Upper lobe of left lung (tissue), 6 donors: ENCODE results near the gene KRTAP9-7. TPM values are rescaled to one million over a fixed set of nuclear protein-coding genes. Genes with fewer than 3 reads are reported as not detected.

ENCODE experiments used
- ATAC-seq, 2 donors: fragments of 200-7000 bp; cut with Tn5 transposase; one replicate each; pipeline ENCODE4 v1.9.1; 2022; ENCODE audit warnings: mild to moderate bottlenecking in 2 of 2, moderate library complexity in 2 of 2; ENCODE audit not compliant: low FRiP score in 2 of 2
- DNase-seq, 2 donors: peaks; one replicate each; pipeline ENCODE4 v3.0.0-alpha.2; 2019 to 2020
- H3K27ac ChIP-seq, 4 donors: fragments of 200-600 bp; sonication (generic); one replicate each; pipeline ENCODE4 v1.5.1; 2016 to 2019
- H3K27me3 ChIP-seq, 4 donors: fragments of 200-600 bp; sonication (generic); one replicate each; pipeline ENCODE4 v1.5.1; 2017 to 2019
- H3K36me3 ChIP-seq, 4 donors: fragments of 200-600 bp; sonication (generic); one replicate each; pipeline ENCODE4 v1.5.1; 2016 to 2019
- H3K4me1 ChIP-seq, 4 donors: fragments of 200-600 bp; sonication (generic); one replicate each; pipeline ENCODE4 v1.5.1; 2018 to 2019
- H3K4me3 ChIP-seq, 4 donors: fragments of 200-600 bp; sonication (generic); one replicate each; pipeline ENCODE4 v1.5.1; 2017 to 2019; ENCODE audit warnings: mild to moderate bottlenecking in 2 of 4, moderate library complexity in 1 of 4
- H3K9me3 ChIP-seq, 4 donors: fragments of 200-600 bp; sonication (generic); one replicate each; pipeline ENCODE4 v1.5.1; 2018 to 2019
- EP300 ChIP-seq, 4 donors: sonication (generic); formaldehyde crosslinking; IDR thresholded peaks; one replicate each; pipeline ENCODE4 v1.5.1; 2017; ENCODE audit warnings: antibody characterized with exemption in 4 of 4, control low read depth in 2 of 4
- POLR2A ChIP-seq, 4 donors: fragments of 450-650 bp; IDR thresholded peaks; one replicate each; pipeline ENCODE4 v1.5.1; 2016 to 2017; ENCODE audit warnings: antibody characterized with exemption in 4 of 4, mild to moderate bottlenecking in 2 of 4
- POLR2AphosphoS5 ChIP-seq, 2 donors: sonication (generic); formaldehyde crosslinking; IDR thresholded peaks; one replicate each; pipeline ENCODE4 v1.5.1; 2017; ENCODE audit warnings: antibody characterized with exemption in 2 of 2
- WGBS, 2 donors: methylation state at CpG; one replicate each; pipeline ENCODE4 v1.1.5; 2017 to 2018; 5-methylcytosine and 5-hydroxymethylcytosine counted together
- total RNA-seq, 6 donors: library from RNA; depleted of rRNA in 4 of 6; stranded (reverse); fragments of >200 nt in 4 of 6; gene quantifications; one replicate each; pipeline versions ENCODE4 v1.1.0 to v1.2.1, GENCODE V29; 2016 to 2021
- TF ChIP-seq, protein P1 (sequence below), 6 experiments: fragments of 450-650 bp in 4 of 6; fragments of 200-600 bp in 2 of 6; sonication (generic) in 2 of 6; IDR thresholded peaks; one replicate each; pipeline ENCODE4 v1.5.1; 2016 to 2019; ENCODE audit warnings: antibody characterized with exemption in 6 of 6
- donor health status: DM: no; HTN: no; CAD: no; lungs with moderate emphysema.
- donor health status: DM: no; HTN: yes; CAD: no; lungs with severe emphysema.

Gene KRTAP9-7
- total RNA-seq, 6 donors from 2014 or later, result not detected

DNA sequence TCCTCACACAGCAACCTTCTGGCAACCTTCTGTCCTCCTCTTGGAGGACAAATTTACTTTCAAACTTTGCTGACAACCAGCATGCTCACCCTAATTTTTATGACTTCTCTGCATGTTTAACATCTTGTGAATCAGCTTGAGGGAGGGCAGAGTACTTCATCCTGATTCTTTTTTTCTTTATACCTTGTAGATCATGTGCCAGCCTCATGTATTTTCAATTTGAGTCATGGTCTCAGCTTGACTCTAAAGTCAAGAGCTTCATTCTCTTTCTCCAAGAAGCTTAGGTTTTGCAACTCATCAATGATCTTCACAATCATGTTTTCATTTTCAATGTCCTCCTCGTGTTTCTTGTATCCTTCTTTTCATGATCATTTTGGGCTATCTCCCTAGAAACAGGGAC lies 3.6 kb upstream of the KRTAP9-7 start:
- no peak for ATAC-seq
- Histone ChIP-seq H3K4me3 (no peak overlapping the region), H3K9me3 (no peaks in the 10 kb centered on the region), H3K36me3 (no peaks in the 10 kb centered on the region), H3K27me3 (no peaks in the 10 kb centered on the region), H3K27ac (no peak overlapping the region), H3K4me1 (no peaks in the 10 kb centered on the region)
- no peak for DNase-seq
- 42% methylated on average over 1 of the region's 1 CpG; no CpG with 5 or more reads in 1 of the 2 donors for WGBS, 2 donors
- TF ChIP-seq POLR2A (IDR thresholded peaks at IDR 0.05) (no peak), POLR2AphosphoS5 (IDR thresholded peaks at IDR 0.05) (no peak), EP300 (IDR thresholded peaks at IDR 0.05) (no peak)
- TF ChIP-seq, protein P1, sequence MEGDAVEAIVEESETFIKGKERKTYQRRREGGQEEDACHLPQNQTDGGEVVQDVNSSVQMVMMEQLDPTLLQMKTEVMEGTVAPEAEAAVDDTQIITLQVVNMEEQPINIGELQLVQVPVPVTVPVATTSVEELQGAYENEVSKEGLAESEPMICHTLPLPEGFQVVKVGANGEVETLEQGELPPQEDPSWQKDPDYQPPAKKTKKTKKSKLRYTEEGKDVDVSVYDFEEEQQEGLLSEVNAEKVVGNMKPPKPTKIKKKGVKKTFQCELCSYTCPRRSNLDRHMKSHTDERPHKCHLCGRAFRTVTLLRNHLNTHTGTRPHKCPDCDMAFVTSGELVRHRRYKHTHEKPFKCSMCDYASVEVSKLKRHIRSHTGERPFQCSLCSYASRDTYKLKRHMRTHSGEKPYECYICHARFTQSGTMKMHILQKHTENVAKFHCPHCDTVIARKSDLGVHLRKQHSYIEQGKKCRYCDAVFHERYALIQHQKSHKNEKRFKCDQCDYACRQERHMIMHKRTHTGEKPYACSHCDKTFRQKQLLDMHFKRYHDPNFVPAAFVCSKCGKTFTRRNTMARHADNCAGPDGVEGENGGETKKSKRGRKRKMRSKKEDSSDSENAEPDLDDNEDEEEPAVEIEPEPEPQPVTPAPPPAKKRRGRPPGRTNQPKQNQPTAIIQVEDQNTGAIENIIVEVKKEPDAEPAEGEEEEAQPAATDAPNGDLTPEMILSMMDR (IDR thresholded peaks at IDR 0.05), result no peak

DNA sequence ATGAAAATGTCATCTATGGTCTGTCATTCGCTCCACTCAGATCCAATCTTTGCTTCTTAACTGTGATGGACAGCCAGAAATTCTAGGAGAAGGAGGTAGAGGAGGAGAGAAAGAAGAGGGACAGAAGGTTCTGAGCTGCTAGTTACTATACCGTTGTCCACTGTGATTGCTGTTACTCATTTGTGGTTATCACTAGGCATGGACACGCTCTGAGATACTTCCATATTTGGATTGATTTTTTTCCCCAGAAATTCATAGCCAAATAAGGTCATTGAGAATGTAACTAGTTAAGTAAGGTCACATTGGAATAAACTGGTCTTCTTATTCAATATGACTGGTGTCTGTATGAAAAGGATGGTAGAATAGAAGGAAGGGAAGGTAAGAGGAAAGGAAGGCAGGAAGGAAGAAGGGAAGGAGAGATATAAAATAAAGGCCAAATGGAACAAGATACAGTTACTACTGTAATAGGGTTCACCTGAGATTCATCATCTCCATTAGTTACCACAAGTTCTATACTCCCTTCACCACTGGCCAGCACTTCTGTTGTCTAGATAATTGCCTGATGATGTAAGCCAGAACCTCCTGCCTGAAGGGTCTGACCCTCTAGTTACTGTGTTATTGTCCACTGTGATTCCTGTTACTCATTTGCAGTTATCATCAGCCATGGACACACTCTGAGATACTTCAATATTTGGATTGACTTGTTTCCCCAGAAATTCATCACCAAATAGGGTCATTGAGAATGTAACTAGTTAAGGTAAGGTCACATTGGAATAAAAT lies 2.9 kb downstream of the KRTAP9-7 start:
- no peak for ATAC-seq
- WGBS, 2 donors, result 87 to 88% methylated on average over 3 of the region's 3 CpGs
- H3K9me3 ChIP-seq, result no peaks in the 10 kb centered on the region

DNA sequence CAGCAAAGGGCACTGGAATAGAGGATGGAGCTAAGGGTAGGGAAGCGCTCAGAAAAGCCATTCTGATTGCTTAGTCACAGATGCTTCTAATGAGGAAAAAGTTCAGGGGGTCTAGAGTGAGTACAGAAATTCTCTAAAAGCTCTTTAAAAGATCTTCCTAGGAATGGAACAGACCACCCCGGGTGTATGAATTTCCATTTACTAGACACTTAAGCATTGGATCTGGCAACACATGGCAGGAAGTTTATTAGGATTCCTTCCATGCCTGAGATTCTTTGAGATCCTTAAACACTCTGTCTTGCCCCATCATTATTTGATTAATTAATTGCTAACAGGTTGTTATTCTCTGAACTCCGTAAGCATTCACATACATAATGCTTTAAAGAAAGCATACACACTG lies 8.5 kb downstream of the KRTAP9-7 start:
- Histone ChIP-seq H3K36me3 (no peaks in the 10 kb centered on the region), H3K4me3 (no peak overlapping the region), H3K9me3 (no peaks in the 10 kb centered on the region), H3K27ac (no peak overlapping the region), H3K27me3 (no peaks in the 10 kb centered on the region), H3K4me1 (no peaks in the 10 kb centered on the region)
- DNase-seq (no peak), ATAC-seq (no peak)
- TF ChIP-seq POLR2AphosphoS5 (IDR thresholded peaks at IDR 0.05) (no peak), EP300 (IDR thresholded peaks at IDR 0.05) (no peak), POLR2A (IDR thresholded peaks at IDR 0.05) (no peak)
- TF ChIP-seq, protein P1 (IDR thresholded peaks at IDR 0.05), result no peak
- WGBS, 2 donors, result 48 to 53% methylated on average over 3 of the region's 3 CpGs

More for the DNA sequence above, 2.9 kb downstream of the KRTAP9-7 start:
- H3K36me3 ChIP-seq, result no peaks in the 10 kb centered on the region
- H3K4me1 ChIP-seq, result no peaks in the 10 kb centered on the region
- no peak overlapping the region for H3K27ac ChIP-seq
- no peak for DNase-seq
- TF ChIP-seq POLR2A (IDR thresholded peaks at IDR 0.05), result no peak
- TF ChIP-seq POLR2AphosphoS5 (IDR thresholded peaks at IDR 0.05), result no peak
- TF ChIP-seq EP300 (IDR thresholded peaks at IDR 0.05), result no peak
- TF ChIP-seq, protein P1 (IDR thresholded peaks at IDR 0.05), result no peak
- H3K27me3 ChIP-seq, result no peaks in the 10 kb centered on the region
- H3K4me3 ChIP-seq, result no peak overlapping the region

DNA sequence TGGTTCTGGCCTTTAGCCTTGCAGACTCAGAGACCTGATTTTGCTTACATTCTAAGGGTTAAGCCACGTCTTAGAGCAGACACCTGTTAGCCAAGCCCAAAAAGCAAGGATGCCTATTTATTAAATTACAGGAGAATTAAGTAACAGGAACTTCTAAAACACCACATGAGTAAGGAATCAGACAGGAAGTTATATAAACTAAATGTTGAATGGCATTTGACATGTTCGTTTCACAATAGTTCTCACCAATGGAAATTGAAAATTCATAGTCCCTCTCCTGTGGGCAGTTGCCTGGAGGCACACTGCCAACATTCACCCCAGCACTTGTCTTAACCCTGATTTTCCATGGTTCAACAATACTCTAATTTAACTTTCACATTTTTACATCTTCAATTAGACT lies 9.0 kb downstream of the KRTAP9-7 start:
- no peak for DNase-seq
- ATAC-seq, result no peak
- H3K27ac ChIP-seq, result no peak overlapping the region
- no peaks in the 10 kb centered on the region for H3K27me3 ChIP-seq
- WGBS, 2 donors, result 10 to 17% methylated on average over 2 of the region's 2 CpGs
- H3K9me3 ChIP-seq, result no peaks in the 10 kb centered on the region
- H3K4me1 ChIP-seq, result no peaks in the 10 kb centered on the region
- H3K36me3 ChIP-seq, result no peaks in the 10 kb centered on the region
- H3K4me3 ChIP-seq, result no peak overlapping the region
- TF ChIP-seq POLR2A (IDR thresholded peaks at IDR 0.05), result no peak
- TF ChIP-seq EP300 (IDR thresholded peaks at IDR 0.05), result no peak
- TF ChIP-seq POLR2AphosphoS5 (IDR thresholded peaks at IDR 0.05), result no peak
- TF ChIP-seq, protein P1 (IDR thresholded peaks at IDR 0.05), result no peak

DNA sequence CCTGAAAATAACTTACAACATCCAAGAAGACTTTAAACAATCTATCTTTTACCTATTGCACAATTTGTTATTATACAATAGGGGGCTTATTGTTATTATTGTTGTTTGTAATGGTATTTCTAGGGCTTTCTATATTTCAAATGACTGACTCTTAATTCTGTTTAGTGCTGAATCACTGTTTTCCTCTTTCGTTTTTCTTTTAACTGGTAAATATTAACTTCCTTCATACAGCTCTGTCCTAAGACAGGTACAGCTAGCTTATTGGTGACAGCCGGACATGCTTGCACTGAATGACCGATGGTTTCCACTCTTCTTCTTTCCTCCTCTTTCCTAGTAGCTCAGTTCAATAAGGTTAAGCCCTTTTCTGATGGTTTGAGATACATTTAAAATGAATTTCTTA lies 11.6 kb downstream of the KRTAP9-7 start:
- ATAC-seq (no peak), DNase-seq (no peak)
- Histone ChIP-seq H3K4me3 (no peak overlapping the region), H3K36me3 (no peaks in the 10 kb centered on the region), H3K9me3 (no peaks in the 10 kb centered on the region), H3K27ac (no peak overlapping the region), H3K4me1 (no peaks in the 10 kb centered on the region), H3K27me3 (no peaks in the 10 kb centered on the region)
- TF ChIP-seq, protein P1 (IDR thresholded peaks at IDR 0.05), result no peak
- TF ChIP-seq EP300 (IDR thresholded peaks at IDR 0.05) (no peak), POLR2AphosphoS5 (IDR thresholded peaks at IDR 0.05) (no peak), POLR2A (IDR thresholded peaks at IDR 0.05) (no peak)
- 76 to 80% methylated on average over 3 of the region's 3 CpGs for WGBS, 2 donors
